ENCODE measurements around the gene DNAJA3. TPM values are rescaled to one million over a fixed set of nuclear protein-coding genes. Genes with fewer than 3 reads are reported as not detected.

Gene DNAJA3
- total RNA-seq, 2 donors from 2014 or later: 47.6 to 60.0 TPM

DNA sequence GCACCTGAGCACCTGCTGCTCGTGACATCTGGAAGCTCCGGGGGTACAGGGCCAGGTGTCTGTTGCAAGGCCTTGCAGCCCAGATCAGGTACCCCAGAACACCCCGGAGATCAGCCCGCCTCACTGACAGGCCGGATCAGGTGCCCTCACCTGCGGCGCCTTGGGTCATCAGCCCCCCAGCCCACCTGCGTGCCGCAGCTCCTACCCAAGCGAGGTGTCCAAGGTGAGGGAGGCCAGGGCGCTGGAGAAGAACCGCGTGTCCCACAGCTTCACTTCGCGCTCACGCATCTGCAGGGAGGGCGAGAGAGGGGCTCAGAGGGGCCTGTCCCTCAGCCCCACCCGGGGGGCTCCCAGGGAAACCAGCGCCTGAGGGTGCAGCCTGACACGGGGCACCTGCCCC is 37.9 kb upstream of the DNAJA3 start:
- Histone ChIP-seq H3K4me1 (replicated peaks) (no peaks in the 10 kb centered on the region), H3K4me3 (no peak overlapping the region), H3K27ac (no peak overlapping the region), H3K27me3 (replicated peaks; ENCODE audit: insufficient read depth) (no peaks in the 10 kb centered on the region), H3K36me3 (no peaks in the 10 kb centered on the region), H3K9me3 (no peaks in the 10 kb centered on the region)
- intact Hi-C loops (cut with DNase I): no loop called here
- WGBS: 88% methylated on average over 20 of the region's 20 CpGs
- TF ChIP-seq POLR2AphosphoS5 (IDR thresholded peaks at IDR 0.05) (no peak), POLR2A (IDR thresholded peaks at IDR 0.05) (no peak), CTCF (IDR thresholded peaks at IDR 0.05) (no peak)
- DNase-seq (ENCODE audit: low spot score): no peak

- Histone ChIP-seq H3K4me1 (replicated peaks) (no peaks in the 10 kb centered on the region), H3K27me3 (replicated peaks; ENCODE audit: insufficient read depth) (no peaks in the 10 kb centered on the region), H3K9me3 (no peaks in the 10 kb centered on the region), H3K36me3 (no peaks in the 10 kb centered on the region), H3K27ac (no peak overlapping the region), H3K4me3 (no peak overlapping the region)
- no peak for DNase-seq (ENCODE audit: low spot score)
- intact Hi-C loops (cut with DNase I): no loop called here
- WGBS: 90% methylated on average over 19 of the region's 19 CpGs
- TF ChIP-seq POLR2A (IDR thresholded peaks at IDR 0.05) (no peak), POLR2AphosphoS5 (IDR thresholded peaks at IDR 0.05) (no peak), CTCF (IDR thresholded peaks at IDR 0.05) (no peak)
These were observed 37.2 kb upstream of the DNAJA3 start for GRCh38 chr16:4388271-4389021.

- H3K27ac ChIP-seq: no peak overlapping the region
- 73% methylated on average over 27 of the region's 27 CpGs for WGBS
- no peaks in the 10 kb centered on the region for H3K36me3 ChIP-seq
- H3K9me3 ChIP-seq: no peaks in the 10 kb centered on the region
- H3K4me3 ChIP-seq: no peak overlapping the region
- intact Hi-C loops (cut with DNase I): no loop called here
- no peaks in the 10 kb centered on the region for H3K27me3 ChIP-seq (replicated peaks; ENCODE audit: insufficient read depth)
- no peaks in the 10 kb centered on the region for H3K4me1 ChIP-seq (replicated peaks)
- TF ChIP-seq CTCF (IDR thresholded peaks at IDR 0.05): no peak
- TF ChIP-seq POLR2A (IDR thresholded peaks at IDR 0.05): no peak
- TF ChIP-seq POLR2AphosphoS5 (IDR thresholded peaks at IDR 0.05): no peak
- no peak for DNase-seq (ENCODE audit: low spot score)
These were observed 36.4 kb upstream of the DNAJA3 start for GRCh38 chr16:4389051-4389955.

DNA sequence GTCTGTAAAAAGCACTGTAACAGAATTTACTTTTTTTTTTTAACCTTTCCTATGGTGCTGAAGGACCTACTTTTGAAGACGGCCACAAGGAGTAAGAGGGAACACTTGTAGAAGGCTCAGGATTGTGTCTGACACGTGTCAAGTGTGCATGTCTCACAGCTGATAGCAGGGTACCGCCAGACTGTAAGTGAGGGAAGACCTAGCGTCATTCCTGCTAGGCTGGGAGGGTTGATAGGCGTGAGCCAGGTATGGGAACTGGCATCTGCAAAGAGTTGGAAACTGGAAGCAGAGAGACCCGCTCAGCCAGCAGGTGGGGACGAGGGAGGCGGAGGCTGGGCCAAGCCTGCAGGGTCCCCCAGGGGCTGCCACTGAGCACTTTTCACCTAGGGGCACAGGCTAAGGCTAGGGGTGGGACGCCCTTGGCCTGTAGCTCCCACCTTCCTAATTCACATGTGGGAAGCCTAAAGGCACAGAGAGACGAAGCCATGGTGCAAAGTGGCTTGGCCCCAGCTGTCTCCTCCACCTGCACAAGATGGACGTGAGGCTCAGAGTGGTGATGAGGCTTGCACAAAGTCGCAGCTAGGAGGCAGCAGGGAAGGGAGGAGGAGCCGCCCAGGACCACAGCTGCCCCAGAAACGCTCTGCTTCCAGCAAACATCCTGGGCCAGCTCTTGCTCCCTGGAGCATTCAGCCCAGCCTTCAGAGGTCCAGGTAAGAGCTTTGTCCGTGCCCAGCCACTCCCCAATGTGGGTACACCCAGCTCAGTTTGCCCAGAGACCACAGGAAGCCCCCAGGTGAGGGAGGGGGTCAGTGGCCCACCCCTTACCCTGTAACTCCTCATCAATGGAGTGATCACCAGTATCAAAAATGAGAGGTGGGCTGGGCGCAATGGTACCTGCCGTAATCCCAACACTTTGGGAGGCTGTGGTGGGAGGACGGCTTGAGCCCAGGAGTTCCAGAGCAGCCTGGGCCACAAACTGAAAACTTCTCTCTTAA is 35.1 kb upstream of the DNAJA3 start:
- 79% methylated on average over 18 of the region's 18 CpGs for WGBS
- intact Hi-C loops (cut with DNase I): no loop called here
- H3K27ac ChIP-seq: no peak overlapping the region
- no peak for DNase-seq (ENCODE audit: low spot score)
- no peaks in the 10 kb centered on the region for H3K36me3 ChIP-seq
- H3K4me1 ChIP-seq (replicated peaks): no peaks in the 10 kb centered on the region
- H3K27me3 ChIP-seq (replicated peaks; ENCODE audit: insufficient read depth): no peaks in the 10 kb centered on the region
- no peak for TF ChIP-seq CTCF (IDR thresholded peaks at IDR 0.05)
- TF ChIP-seq POLR2AphosphoS5 (IDR thresholded peaks at IDR 0.05): no peak
- TF ChIP-seq POLR2A (IDR thresholded peaks at IDR 0.05): no peak
- no peaks in the 10 kb centered on the region for H3K9me3 ChIP-seq
- no peak overlapping the region for H3K4me3 ChIP-seq
